ENCODE data around the gene TENT5A.

DNA sequence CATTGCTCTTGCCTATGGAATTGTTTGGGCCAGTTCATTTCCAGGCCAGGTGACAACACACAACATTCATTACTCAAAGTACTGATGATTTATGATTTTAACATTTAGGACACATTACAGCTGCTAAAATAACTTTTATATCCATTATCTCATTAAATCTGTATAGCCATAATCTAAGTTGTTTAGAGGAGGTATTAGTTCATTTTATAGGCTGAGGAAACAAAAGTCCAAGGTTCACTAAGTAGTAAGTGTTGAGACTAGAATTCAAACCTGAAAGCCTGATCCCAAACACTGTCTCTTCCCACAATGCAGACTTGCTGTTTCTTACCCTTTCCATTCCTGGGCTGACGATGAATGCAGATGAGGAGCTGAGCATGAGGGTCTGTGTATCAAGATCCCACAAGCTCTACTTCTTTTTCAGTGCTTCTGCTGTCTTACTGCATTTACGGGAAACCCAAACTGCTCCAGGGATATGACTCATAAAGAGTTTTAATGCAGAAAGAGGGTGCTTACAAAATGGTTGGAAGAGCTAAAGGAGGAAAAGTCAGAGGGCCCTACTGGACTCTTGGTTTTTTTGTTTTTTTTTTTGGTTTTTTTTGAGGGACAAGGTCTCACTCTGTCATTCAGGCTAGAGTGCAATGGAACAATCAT lies 17.9 kb downstream of the TENT5A start:
- TF ChIP-seq, protein P1, sequence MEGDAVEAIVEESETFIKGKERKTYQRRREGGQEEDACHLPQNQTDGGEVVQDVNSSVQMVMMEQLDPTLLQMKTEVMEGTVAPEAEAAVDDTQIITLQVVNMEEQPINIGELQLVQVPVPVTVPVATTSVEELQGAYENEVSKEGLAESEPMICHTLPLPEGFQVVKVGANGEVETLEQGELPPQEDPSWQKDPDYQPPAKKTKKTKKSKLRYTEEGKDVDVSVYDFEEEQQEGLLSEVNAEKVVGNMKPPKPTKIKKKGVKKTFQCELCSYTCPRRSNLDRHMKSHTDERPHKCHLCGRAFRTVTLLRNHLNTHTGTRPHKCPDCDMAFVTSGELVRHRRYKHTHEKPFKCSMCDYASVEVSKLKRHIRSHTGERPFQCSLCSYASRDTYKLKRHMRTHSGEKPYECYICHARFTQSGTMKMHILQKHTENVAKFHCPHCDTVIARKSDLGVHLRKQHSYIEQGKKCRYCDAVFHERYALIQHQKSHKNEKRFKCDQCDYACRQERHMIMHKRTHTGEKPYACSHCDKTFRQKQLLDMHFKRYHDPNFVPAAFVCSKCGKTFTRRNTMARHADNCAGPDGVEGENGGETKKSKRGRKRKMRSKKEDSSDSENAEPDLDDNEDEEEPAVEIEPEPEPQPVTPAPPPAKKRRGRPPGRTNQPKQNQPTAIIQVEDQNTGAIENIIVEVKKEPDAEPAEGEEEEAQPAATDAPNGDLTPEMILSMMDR (IDR thresholded peaks at IDR 0.05) = no peak
- no peak for TF ChIP-seq POLR2A (IDR thresholded peaks at IDR 0.05)

Measured in lower leg skin (tissue), 3 donors.